Activated naive CD4-positive, alpha-beta T cell treated with anti-CD3 and anti-CD28 coated beads, Interleukin-2, amount 10 ng/mL, durations not matched to agents 7 days and 5 days (primary cell): Measurements from ENCODE around the gene KRT17.
A peak's percentile ranks its signal among the peaks of the same experiment; 100 is the strongest.

Experiments used
- CTCF ChIA-PET: fragments of 350-600 bp; sonication (Branson Sonifier 250); formaldehyde crosslinking; loops from one replicate; lab custom pipeline; 2021; ENCODE audit warnings: antibody characterized with exemption; lab: Charles Lee
- DNase-seq: peaks from one replicate; pipeline ENCODE4 v3.0.0-alpha.2; 2020
- H3K27ac Mint-ChIP-seq: one replicate; pipeline ENCODE4 v1.8.0; 2021; ENCODE audit warnings: mild to moderate bottlenecking, moderate library complexity, mixed read lengths
- H3K27me3 Mint-ChIP-seq: one replicate; pipeline ENCODE4 v1.8.0; 2021; ENCODE audit warnings: mild to moderate bottlenecking, mixed read lengths
- H3K36me3 Mint-ChIP-seq: one replicate; pipeline ENCODE4 v1.8.0; 2021; ENCODE audit warnings: mixed read lengths
- H3K4me1 Mint-ChIP-seq: one replicate; pipeline ENCODE4 v1.8.0; 2021; ENCODE audit warnings: mixed read lengths
- H3K4me3 Mint-ChIP-seq: one replicate; pipeline ENCODE4 v1.8.0; 2021; ENCODE audit warnings: mild to moderate bottlenecking, moderate library complexity, mixed read lengths
- H3K9me3 Mint-ChIP-seq: one replicate; pipeline ENCODE4 v1.8.0; 2021; ENCODE audit warnings: mixed read lengths

Gene KRT17

DNA sequence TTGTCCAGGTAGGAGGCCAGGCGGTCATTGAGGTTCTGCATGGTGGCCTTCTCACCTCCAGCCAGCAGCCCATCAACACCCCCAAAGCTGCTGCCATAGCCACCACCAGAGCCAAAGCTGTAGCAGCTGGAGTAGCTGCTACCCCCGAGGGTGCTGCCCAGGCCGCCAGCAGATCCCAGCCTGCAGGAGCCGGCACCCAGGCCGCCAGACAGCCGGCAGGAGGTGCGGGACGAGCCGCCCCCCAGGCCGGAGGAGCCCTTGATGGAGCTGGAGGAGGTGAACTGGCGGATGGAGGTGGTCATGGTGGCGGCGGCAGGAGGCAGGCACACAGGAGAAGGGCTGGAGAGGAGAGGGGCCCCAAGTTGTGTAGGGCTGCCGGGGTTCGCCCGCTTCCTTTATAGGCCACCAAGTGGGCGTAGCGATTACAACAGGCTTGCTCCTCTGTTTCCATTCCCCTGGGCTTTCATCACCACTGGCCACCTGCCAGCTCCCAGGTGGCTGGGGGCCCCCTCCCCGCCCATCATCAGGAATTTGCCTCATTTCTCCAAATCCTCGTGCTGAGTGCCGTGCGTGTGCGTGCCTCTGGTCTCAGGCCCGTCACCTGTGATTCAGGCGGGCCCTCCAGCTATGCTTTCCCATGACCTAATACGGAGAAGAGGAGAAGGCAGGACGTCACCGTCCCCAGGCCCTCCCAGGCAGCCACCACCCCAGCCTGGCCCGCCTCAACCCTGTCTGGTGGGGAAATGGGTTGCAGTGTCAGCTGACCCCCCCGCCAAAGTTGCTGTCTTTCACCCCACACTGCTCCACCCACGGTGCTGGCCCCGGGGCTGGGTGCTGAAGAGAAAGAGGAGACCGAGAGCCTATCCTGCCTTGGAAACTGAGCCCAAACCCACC lies at the start of gene KRT17:
TSS of gene KRT17 (minus strand) at position 368 of the 894 bp plus-strand sequence. CDS start at position 302, 66 bp downstream.
- CTCF ChIA-PET = no interaction called here
- H3K9me3 Mint-ChIP-seq = no peaks in the 10 kb centered on the region
- DNase-seq = no peak

GRCh38 chr17:41672153-41672552 lies 47.8 kb upstream of the KRT17 start:
- CTCF ChIA-PET = interaction anchor here (1.2 to 1.6 kb wide), 2 partner anchors 9 to 24 kb away, joined by 3 to 8 read pairs; no protein-coding TSS in a partner anchor
- Mint-ChIP-seq H3K4me3 (no peak overlapping the region), H3K36me3 (peaks cover 6% of the 10 kb centered on the region), H3K27ac (no peak overlapping the region), H3K27me3 (peaks cover 3% of the 10 kb centered on the region), H3K9me3 (no peaks in the 10 kb centered on the region), H3K4me1 (peaks cover 60% of the 10 kb centered on the region)
- DNase-seq = no peak

More for the DNA sequence above, at the start of gene KRT17:
- Mint-ChIP-seq H3K27ac (no peak within 1 kb of the TSS), H3K27me3 (peaks cover 4% of the 10 kb centered on the region), H3K4me1 (no peaks in the 10 kb centered on the region), H3K4me3 (no peak within 1 kb of the TSS), H3K36me3 (no peaks in the 10 kb centered on the region)

DNA sequence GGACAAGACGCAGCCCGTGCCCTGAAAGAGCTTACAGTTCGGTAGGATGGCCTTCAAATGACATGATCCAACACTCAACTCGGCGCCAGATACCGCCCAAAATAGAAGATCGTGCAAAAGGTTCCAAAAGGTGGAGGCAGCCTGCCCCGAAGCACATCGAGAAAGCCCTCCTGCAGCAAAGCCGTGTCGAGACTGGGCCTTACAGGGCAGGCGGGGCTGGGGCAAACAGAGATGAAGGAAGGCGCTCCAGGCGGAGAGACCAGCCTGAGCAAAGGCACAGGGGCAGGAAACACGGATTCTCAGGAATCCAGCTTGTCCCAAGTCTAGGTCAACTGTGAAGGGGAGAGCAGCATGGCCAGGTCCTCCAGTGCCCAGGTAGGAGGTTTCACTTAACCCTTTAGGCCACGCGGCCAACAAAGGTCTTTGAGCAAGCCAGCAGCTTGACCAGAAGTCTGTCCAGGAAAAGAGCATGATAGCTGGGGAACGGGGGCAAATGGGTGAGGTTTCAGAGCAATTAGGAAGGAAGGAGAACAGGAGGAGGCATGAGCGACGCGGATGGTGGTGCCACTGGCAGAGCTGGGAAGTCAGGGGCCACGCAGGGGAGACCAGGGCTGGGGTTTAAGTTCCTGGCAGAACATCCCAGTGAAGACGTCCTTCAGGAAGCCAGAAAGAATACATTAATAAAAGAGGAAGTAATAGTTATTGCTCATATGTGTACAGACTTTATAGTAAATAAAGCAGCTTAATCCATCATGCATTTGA lies 43.1 kb upstream of the KRT17 start:
- CTCF ChIA-PET = interaction anchor here (0.6 to 12.0 kb wide), 9 partner anchors 11 to 1052 kb away, joined by 3 to 311 read pairs (median 5); partner anchors contain the start of gene EIF1
- Mint-ChIP-seq H3K36me3 (peaks cover 2% of the 10 kb centered on the region), H3K9me3 (no peaks in the 10 kb centered on the region), H3K27ac (peak overlapping the region; percentile 98), H3K4me3 (peak overlapping the region; percentile 83), H3K4me1 (peaks cover 55% of the 10 kb centered on the region), H3K27me3 (peaks cover 37% of the 10 kb centered on the region)
- no peak for DNase-seq

DNA sequence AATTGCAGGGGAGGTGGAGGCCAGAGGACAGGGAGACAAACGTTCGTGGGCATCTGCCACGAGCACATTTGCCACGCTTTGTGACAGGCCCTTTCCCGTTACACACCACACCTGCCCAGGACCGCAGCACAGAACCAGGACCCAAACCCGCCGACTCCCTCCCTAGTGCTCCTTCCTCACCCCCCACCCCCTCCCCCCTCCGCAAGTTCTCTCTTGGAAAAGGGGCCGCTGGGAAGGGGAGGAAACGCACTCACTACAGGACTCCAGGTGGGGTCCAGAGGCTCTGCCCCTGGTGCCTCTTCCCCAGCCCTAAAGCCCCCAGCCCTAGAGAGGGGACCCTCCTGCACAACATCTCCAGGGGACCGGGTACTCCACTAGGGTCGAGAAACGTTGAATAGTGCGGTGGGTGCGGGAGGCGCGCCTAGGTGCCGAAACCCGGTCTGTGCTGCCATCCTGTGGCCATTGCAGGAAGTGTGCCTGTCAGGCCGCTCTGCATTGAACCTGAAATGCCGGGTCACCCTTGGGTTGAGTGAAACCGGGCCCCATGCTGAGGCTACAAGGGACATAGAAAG lies 42.4 kb upstream of the KRT17 start:
- CTCF ChIA-PET = interaction anchor here (1.0 to 12.0 kb wide), 11 partner anchors 11 to 1052 kb away, joined by 3 to 311 read pairs (median 6); partner anchors contain the start of gene EIF1
- H3K4me1 Mint-ChIP-seq = peaks cover 50% of the 10 kb centered on the region
- H3K4me3 Mint-ChIP-seq = peak overlapping the region; percentile 83
- peak; percentile 91 for DNase-seq
- peaks cover 2% of the 10 kb centered on the region for H3K36me3 Mint-ChIP-seq
- H3K27me3 Mint-ChIP-seq = peaks cover 38% of the 10 kb centered on the region
- H3K9me3 Mint-ChIP-seq = no peaks in the 10 kb centered on the region
- peak overlapping the region; percentile 98 for H3K27ac Mint-ChIP-seq

DNA sequence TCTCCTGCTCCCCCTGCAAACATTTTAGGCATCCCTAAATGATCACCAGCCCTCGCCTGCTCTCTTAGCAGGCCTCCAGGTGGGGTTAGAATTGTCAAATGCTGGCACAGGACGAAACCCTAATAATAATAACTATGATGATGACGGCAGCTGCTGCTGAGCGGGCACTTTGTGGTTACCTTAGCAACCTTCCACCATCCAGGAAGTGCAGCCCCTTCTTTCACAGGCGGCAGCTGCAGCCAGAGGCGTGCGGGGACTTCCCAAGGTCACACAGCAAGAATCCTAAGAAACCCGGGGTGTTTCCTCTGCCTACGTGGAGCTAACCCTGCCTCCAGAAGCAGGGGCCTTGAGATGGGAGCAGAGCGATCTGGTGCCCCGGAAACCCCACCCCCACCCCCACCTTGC lies 41.9 kb upstream of the KRT17 start:
- CTCF ChIA-PET = interaction anchor here (1.0 to 12.0 kb wide), 12 partner anchors 12 to 992 kb away, joined by 3 to 311 read pairs (median 5); partner anchors contain the start of gene EIF1

DNA sequence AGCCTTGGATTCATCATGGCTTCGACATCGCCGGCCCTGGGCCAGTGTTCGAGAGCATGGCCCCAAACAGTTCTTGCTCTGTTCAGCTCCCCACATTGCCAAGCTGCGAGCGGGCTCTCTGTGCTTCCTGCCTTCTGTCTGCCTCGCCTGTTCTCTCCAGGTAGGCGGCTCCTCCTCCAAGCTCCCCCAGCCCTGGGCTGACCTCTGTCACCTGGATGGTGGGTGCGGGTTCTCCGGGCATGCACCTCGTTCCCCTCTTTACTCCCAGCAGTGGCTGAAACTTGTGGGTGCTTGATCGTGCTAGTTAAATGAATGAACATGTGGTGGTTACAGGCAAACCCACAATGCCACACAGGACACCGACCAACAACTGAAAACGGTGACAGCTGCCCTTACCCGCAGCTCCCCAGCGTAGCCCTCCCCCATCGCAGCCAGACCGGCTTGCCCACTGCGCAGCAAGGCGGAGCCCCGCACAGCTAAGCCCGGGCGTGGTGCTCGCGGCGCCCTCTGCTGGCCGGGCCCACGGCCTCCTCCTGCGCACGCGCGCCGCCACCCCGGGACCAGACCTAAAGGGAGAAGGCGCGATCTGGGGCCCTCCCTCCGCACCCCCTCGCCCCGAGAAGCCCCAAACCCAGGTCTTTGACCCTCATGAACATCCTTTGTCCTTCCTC lies 41.3 kb upstream of the KRT17 start:
- DNase-seq = peak; percentile 90
- peaks cover 44% of the 10 kb centered on the region for H3K27me3 Mint-ChIP-seq
- peaks cover 47% of the 10 kb centered on the region for H3K4me1 Mint-ChIP-seq
- H3K36me3 Mint-ChIP-seq = no peaks in the 10 kb centered on the region
- peak overlapping the region; percentile 98 for H3K27ac Mint-ChIP-seq
- H3K9me3 Mint-ChIP-seq = no peaks in the 10 kb centered on the region
- H3K4me3 Mint-ChIP-seq = peak overlapping the region; percentile 83
- CTCF ChIA-PET = interaction anchor here (0.6 to 12.0 kb wide), 15 partner anchors 12 to 991 kb away, joined by 3 to 311 read pairs (median 4); partner anchors contain the start of gene EIF1

More for the DNA sequence above, 41.9 kb upstream of the KRT17 start:
- H3K9me3 Mint-ChIP-seq = no peaks in the 10 kb centered on the region
- peaks cover under 1% of the 10 kb centered on the region for H3K36me3 Mint-ChIP-seq
- peak overlapping the region; percentile 83 for H3K4me3 Mint-ChIP-seq
- peaks cover 38% of the 10 kb centered on the region for H3K27me3 Mint-ChIP-seq
- H3K27ac Mint-ChIP-seq = peak overlapping the region; percentile 98
- H3K4me1 Mint-ChIP-seq = peaks cover 49% of the 10 kb centered on the region
- DNase-seq = peak; percentile 73

DNA sequence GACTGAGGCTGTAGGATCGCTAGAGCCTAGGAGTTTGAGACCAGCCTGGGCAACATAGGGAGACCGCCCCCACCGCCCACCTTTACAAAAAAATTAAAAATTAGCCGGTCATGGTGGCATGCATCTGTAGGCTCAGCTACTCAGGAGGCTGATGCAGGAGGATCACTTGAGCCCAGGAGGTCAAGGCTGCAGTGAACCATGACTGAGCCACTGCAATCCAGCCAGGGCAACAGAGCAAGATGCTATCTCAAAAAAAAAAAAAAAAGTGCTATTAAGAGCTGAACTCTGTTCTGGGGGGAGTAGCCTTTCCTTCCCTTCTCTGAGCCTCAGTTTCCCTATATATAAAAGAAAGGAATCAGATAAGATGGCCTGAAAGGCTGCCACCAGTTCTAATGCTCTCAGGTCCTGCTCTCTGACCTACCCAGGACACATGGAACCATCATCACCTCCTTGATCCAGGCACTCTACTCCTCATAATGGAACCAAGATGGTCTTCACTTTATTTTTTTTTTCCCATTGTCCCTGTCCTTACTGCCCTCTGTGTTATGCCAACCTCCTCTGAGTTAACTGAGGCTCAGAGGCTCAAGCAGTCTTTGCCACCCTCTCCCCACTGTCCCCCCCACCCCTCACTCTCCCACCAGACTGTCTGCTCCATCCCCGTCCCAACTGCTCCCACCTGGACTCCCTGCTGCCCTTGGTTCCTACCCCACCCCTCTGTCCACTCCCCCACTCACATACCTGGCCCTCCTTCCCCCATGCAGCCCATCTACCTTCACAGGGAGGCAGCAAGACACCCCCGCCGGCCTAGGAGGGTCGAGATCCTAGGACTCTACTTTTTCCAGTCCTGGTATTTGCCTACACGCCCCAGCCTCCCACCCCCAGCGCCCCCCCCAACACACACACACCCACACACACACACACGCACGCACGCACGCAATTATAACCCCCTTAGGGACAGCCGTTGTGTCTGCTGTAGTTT lies 40.5 kb upstream of the KRT17 start:
- Mint-ChIP-seq H3K9me3 (no peaks in the 10 kb centered on the region), H3K36me3 (no peaks in the 10 kb centered on the region), H3K27ac (peak overlapping the region; percentile 98), H3K4me3 (peak overlapping the region; percentile 83), H3K4me1 (peaks cover 44% of the 10 kb centered on the region), H3K27me3 (peaks cover 52% of the 10 kb centered on the region)
- CTCF ChIA-PET = interaction anchor here (0.6 to 12.0 kb wide), 17 partner anchors 13 to 1045 kb away, joined by 3 to 311 read pairs (median 5); partner anchors contain the start of gene EIF1
- no peak for DNase-seq

- Mint-ChIP-seq H3K9me3 (no peaks in the 10 kb centered on the region), H3K36me3 (no peaks in the 10 kb centered on the region), H3K4me1 (peaks cover 37% of the 10 kb centered on the region), H3K4me3 (no peak overlapping the region), H3K27me3 (peaks cover 52% of the 10 kb centered on the region), H3K27ac (no peak overlapping the region)
- CTCF ChIA-PET = interaction anchor here (1.0 to 12.0 kb wide), 9 partner anchors 14 to 176 kb away, joined by 3 to 311 read pairs (median 9); partner anchors contain the start of gene EIF1
- DNase-seq = no peak
Observed at GRCh38 chr17:41664172-41664457, 39.7 kb upstream of the KRT17 start.

GRCh38 chr17:41663451-41664171 lies 39.2 kb upstream of the KRT17 start:
- no peak for DNase-seq
- Mint-ChIP-seq H3K9me3 (no peaks in the 10 kb centered on the region), H3K4me1 (peaks cover 37% of the 10 kb centered on the region), H3K4me3 (no peak overlapping the region), H3K27ac (no peak overlapping the region), H3K27me3 (peaks cover 52% of the 10 kb centered on the region), H3K36me3 (no peaks in the 10 kb centered on the region)
- CTCF ChIA-PET = interaction anchor here (0.9 to 12.0 kb wide), 20 partner anchors 14 to 860 kb away, joined by 3 to 311 read pairs (median 6); partner anchors contain the start of genes EIF1 and KRT20

DNA sequence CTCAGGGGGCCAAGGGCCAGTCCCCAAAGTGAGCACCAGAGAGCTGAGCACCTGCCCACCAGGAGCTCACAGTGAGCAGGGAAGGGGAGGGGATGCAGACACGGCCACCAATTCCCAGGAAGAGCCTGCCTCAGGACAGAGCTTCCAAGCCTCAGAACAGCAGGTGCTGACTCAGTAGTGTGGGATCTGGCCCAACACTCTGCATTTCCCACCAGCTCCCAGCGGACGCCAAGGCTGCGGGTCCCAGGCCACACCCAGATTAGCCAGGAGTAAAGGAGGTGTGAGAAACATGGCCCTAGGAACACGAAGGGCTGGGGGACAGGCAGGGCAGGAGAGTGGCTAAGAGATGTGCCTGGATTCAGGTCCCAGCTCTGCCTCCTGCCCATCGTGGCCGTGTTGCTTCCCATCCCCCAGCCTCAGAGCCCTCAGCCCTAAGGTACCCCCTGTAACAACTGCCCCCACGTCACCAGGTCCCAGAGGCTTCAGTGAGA lies 35.9 kb upstream of the KRT17 start:
- H3K36me3 Mint-ChIP-seq = no peaks in the 10 kb centered on the region
- H3K4me1 Mint-ChIP-seq = peaks cover 10% of the 10 kb centered on the region
- H3K9me3 Mint-ChIP-seq = no peaks in the 10 kb centered on the region
- CTCF ChIA-PET = interaction anchor here (0.8 to 12.0 kb wide), 5 partner anchors 10 to 109 kb away, joined by 3 to 311 read pairs (median 4); partner anchors contain the start of gene EIF1
- DNase-seq = no peak
- no peak overlapping the region for H3K4me3 Mint-ChIP-seq
- H3K27ac Mint-ChIP-seq = no peak overlapping the region
- H3K27me3 Mint-ChIP-seq = peaks cover 48% of the 10 kb centered on the region

DNA sequence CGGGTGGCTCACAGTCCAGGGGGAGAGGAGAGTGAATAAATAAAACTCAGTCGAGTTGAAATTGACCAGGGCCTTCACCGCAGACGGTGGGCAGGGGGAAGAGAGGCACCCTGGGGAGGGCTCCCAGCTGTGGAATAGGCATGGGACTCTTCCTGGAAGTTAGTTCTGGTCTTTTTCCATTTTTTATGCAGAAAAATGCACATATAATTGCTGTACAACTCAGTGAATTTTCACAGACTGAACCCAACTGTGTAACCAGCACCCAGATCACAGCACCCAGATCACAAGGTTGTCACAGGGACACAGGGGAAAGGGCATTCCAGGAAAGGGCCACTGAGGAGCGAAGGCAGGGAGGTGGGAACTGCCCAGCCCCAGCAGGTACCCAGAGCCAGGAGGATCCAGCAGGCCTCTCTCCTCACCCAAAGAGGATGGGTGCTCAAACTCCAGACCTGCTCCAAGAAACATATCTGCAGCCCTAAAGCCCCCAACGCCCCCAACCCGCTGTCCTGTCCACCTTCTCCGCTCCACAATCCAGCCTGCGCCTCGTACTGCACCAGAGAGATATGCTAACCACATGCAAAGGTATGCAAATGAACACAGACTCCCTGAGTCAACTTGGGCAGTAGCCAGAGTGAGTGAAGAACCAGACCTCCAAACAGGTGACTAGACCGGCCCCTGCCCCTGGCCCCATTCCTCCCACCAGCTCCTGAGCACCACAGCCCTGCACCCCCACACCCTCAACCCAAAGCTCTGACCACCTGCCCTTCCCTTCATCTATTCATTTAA lies 35.2 kb upstream of the KRT17 start:
- no peaks in the 10 kb centered on the region for H3K9me3 Mint-ChIP-seq
- DNase-seq = no peak
- no peak overlapping the region for H3K27ac Mint-ChIP-seq
- CTCF ChIA-PET = interaction anchor here (0.8 to 12.0 kb wide), 5 partner anchors 10 to 109 kb away, joined by 3 to 311 read pairs (median 4); partner anchors contain the start of gene EIF1
- no peak overlapping the region for H3K4me3 Mint-ChIP-seq
- peaks cover 7% of the 10 kb centered on the region for H3K4me1 Mint-ChIP-seq
- peaks cover 46% of the 10 kb centered on the region for H3K27me3 Mint-ChIP-seq
- H3K36me3 Mint-ChIP-seq = no peaks in the 10 kb centered on the region
